Smooth muscle cell (in vitro differentiated cells): Measurements from ENCODE around the gene DENND10. TPM values are rescaled to one million over a fixed set of nuclear protein-coding genes. Genes with fewer than 3 reads are reported as not detected.

ENCODE experiments used
- DNase-seq: peaks from one replicate; lab custom pipeline; 2025; ENCODE audit not compliant: unreplicated experiment; lab: John Stamatoyannopoulos, UW
- H2AFZ ChIP-seq: fragments of 200-600 bp; sonication (generic); 2 replicates; pipeline ENCODE4 v1.6.0; 2016; ENCODE audit warnings: antibody characterized with exemption, low read depth, mild to moderate bottlenecking
- H3F3A ChIP-seq: fragments of 200-600 bp; sonication (generic); 2 replicates; pipeline ENCODE4 v1.6.0; 2017; ENCODE audit warnings: antibody characterized with exemption, low read depth
- H3K27ac ChIP-seq: fragments of 200-600 bp; sonication (generic); 2 replicates; pipeline ENCODE4 v1.5.1; 2016; ENCODE audit warnings: low read depth, mild to moderate bottlenecking
- H3K27me3 ChIP-seq: fragments of 200-600 bp; sonication (generic); 2 replicates; pipeline ENCODE4 v1.6.1; 2016; ENCODE audit warnings: low read depth, mild to moderate bottlenecking
- H3K36me3 ChIP-seq: fragments of 200-600 bp; sonication (generic); 2 replicates; pipeline ENCODE4 v1.5.1; 2016; ENCODE audit warnings: low read depth
- H3K4me1 ChIP-seq: fragments of 200-600 bp; sonication (generic); 2 replicates; pipeline ENCODE4 v1.5.1; 2016; ENCODE audit warnings: low read depth
- H3K4me2 ChIP-seq: fragments of 200-600 bp; sonication (generic); 2 replicates; pipeline ENCODE4 v1.6.0; 2016; ENCODE audit warnings: mild to moderate bottlenecking
- H3K4me3 ChIP-seq: fragments of 200-600 bp; sonication (generic); 2 replicates; pipeline ENCODE4 v1.5.1; 2016; ENCODE audit warnings: mild to moderate bottlenecking
- H3K79me2 ChIP-seq: fragments of 200-600 bp; sonication (generic); 2 replicates; pipeline ENCODE4 v1.6.0; 2016; ENCODE audit warnings: low read depth, mild to moderate bottlenecking
- H3K9ac ChIP-seq: fragments of 200-600 bp; sonication (generic); 2 replicates; pipeline ENCODE4 v1.6.0; 2016; ENCODE audit warnings: low read depth
- H3K9me3 ChIP-seq: fragments of 200-600 bp; sonication (generic); replicated peaks from 2 replicates; pipeline ENCODE4 v1.5.1; 2016; ENCODE audit warnings: low read depth
- H4K20me1 ChIP-seq: fragments of 200-600 bp; sonication (generic); 2 replicates; pipeline ENCODE4 v1.6.0; 2016; ENCODE audit warnings: low read depth
- CTCF ChIP-seq: fragments of 200-600 bp; sonication (generic); IDR thresholded peaks from 2 replicates; pipeline ENCODE4 v1.5.1; 2017; ENCODE audit warnings: borderline replicate concordance, mild to moderate bottlenecking, antibody characterized with exemption; ENCODE audit not compliant: insufficient read depth, poor library complexity, severe bottlenecking
- WGBS: methylation state at CpG from one replicate; pipeline ENCODE4 v1.1.7; 2016; ENCODE audit warnings: low lambda C conversion rate; 5-methylcytosine and 5-hydroxymethylcytosine counted together
- polyA plus RNA-seq: library from polyadenylated mRNA; unstranded; fragments of >200 nt; fragmentation: Nextera tagmentation; extraction: Ambion mirVana; gene quantifications from 2 replicates; pipeline ENCODE4 v1.2.1, GENCODE V29; 2016
- total RNA-seq: library from RNA; depleted of rRNA; stranded (reverse); fragments of >200 nt; gene quantifications from 2 replicates; pipeline ENCODE4 v1.2.3, GENCODE V29; 2014

Gene DENND10
- total and polyA plus RNA-seq, 2 experiments from 2014 or later: 45.1 to 57.2 TPM

GRCh38 chr10:119162452-119163092, 58.7 kb downstream of the DENND10 start:
- Histone ChIP-seq H3K27ac (peak overlapping the region; percentile 15), H3F3A (no peaks in the 10 kb centered on the region), H3K4me1 (peaks cover 4% of the 10 kb centered on the region), H2AFZ (no peak overlapping the region), H3K4me2 (no peak overlapping the region), H3K27me3 (no peaks in the 10 kb centered on the region), H3K79me2 (no peaks in the 10 kb centered on the region), H4K20me1 (no peaks in the 10 kb centered on the region), H3K4me3 (no peak overlapping the region), H3K9me3 (no peaks in the 10 kb centered on the region), H3K36me3 (no peaks in the 10 kb centered on the region), H3K9ac (no peak overlapping the region)
- 97% methylated on average over 5 of the region's 5 CpGs for WGBS
- TF ChIP-seq CTCF: no peak
- no peak for DNase-seq

- no peak for TF ChIP-seq CTCF
- peak within 1 kb of the TSS; percentile 96 for H3K4me2 ChIP-seq
- no peaks in the 10 kb centered on the region for H3K27me3 ChIP-seq
- peaks cover 7% of the 10 kb centered on the region for H3K36me3 ChIP-seq
- H3K9ac ChIP-seq: peak within 1 kb of the TSS; percentile 85
- no peaks in the 10 kb centered on the region for H3K79me2 ChIP-seq
- DNase-seq: peak; percentile 35
- peak within 1 kb of the TSS; percentile 97 for H2AFZ ChIP-seq
- no peak within 1 kb of the TSS for H3K27ac ChIP-seq
- H4K20me1 ChIP-seq: no peaks in the 10 kb centered on the region
- H3K4me3 ChIP-seq: peak within 1 kb of the TSS; percentile 95
- H3K4me1 ChIP-seq: peaks cover 4% of the 10 kb centered on the region
- WGBS: 3% methylated on average over 80 of the region's 90 CpGs
- H3F3A ChIP-seq: no peaks in the 10 kb centered on the region
- H3K9me3 ChIP-seq: no peaks in the 10 kb centered on the region
These were observed 61.5 kb downstream of the DENND10 start, which contains the start of gene SFXN4 for GRCh38 chr10:119165171-119166117. Gene SFXN4, minus strand, starts transcription at chr10:119165714. Its CDS starts 67 bp downstream, at chr10:119165647.

GRCh38 chr10:119166118-119166500, 62.2 kb downstream of the DENND10 start:
- H2AFZ ChIP-seq: peak overlapping the region; percentile 97
- peak overlapping the region; percentile 95 for H3K4me3 ChIP-seq
- WGBS: 79% methylated on average over 7 of the region's 7 CpGs
- no peaks in the 10 kb centered on the region for H3K79me2 ChIP-seq
- no peak for TF ChIP-seq CTCF
- H3K4me1 ChIP-seq: peaks cover 4% of the 10 kb centered on the region
- peak overlapping the region; percentile 96 for H3K4me2 ChIP-seq
- no peak for DNase-seq
- no peaks in the 10 kb centered on the region for H4K20me1 ChIP-seq
- H3K9ac ChIP-seq: peak overlapping the region; percentile 85
- H3F3A ChIP-seq: no peaks in the 10 kb centered on the region
- H3K36me3 ChIP-seq: peaks cover 7% of the 10 kb centered on the region
- no peaks in the 10 kb centered on the region for H3K9me3 ChIP-seq
- no peaks in the 10 kb centered on the region for H3K27me3 ChIP-seq
- no peak overlapping the region for H3K27ac ChIP-seq
